Colon (tissue), 2 donors: ENCODE data around the gene PUM1.
"Not testable (repeated sequence)": the region's sequence is repeated elsewhere in the genome, so short reads cannot be mapped to it uniquely, and the experiment has no call there.

ENCODE experiments used
- FAIRE-seq: peaks from 2 replicates; lab custom pipeline; 2012; peaks lifted over from hg19 to GRCh38; lab: Jason Lieb, UNC
- donor health status: control.
- donor health status: control.

Gene PUM1

DNA sequence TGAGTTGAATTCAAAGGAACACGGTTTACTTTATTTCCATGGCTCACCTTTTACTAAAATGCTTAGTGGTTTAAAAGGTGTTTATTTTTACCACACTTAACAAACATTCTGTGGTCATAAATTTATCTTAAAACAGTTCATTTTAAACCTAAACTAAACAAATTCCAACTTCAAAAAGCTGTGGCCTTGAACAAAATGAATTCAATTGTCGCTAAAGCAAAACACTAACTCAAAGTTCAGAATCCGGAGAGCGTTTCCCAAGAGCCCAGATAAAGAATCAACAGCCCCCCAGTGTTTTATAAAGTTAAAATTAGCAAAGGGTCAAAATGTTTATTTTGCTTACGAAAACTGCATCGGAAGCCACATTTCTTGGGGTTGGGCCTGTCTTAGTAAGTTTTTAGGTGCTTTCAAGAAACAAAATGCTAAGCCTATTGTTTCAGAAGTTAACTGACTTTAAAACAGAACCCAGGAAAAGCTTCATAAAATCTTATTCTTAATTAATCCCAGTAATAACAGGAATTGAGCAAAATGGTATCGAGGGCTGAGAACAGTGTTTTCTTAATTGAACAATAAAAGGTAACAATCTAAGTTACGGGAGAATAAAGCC, 1.3 kb downstream of the PUM1 start:
- FAIRE-seq, result no peak

GRCh38 chr1:31063631-31064030, 1.9 kb downstream of the PUM1 start:
- FAIRE-seq, result no peak

GRCh38 chr1:31062867-31063380, 2.6 kb downstream of the PUM1 start:
- FAIRE-seq, result no peak

- FAIRE-seq, result not testable (repeated sequence)
Measured at GRCh38 chr1:31062162-31062866, 3.2 kb downstream of the PUM1 start.

- FAIRE-seq, result no peak
Measured at GRCh38 chr1:31058012-31058411, 7.5 kb downstream of the PUM1 start.

- no peak for FAIRE-seq
Measured at GRCh38 chr1:31055953-31056352, 9.6 kb downstream of the PUM1 start.

- no peak for FAIRE-seq
Measured at GRCh38 chr1:31055501-31055900, 10.0 kb downstream of the PUM1 start.

GRCh38 chr1:31054958-31055481, 10.5 kb downstream of the PUM1 start:
- FAIRE-seq, result no peak

DNA sequence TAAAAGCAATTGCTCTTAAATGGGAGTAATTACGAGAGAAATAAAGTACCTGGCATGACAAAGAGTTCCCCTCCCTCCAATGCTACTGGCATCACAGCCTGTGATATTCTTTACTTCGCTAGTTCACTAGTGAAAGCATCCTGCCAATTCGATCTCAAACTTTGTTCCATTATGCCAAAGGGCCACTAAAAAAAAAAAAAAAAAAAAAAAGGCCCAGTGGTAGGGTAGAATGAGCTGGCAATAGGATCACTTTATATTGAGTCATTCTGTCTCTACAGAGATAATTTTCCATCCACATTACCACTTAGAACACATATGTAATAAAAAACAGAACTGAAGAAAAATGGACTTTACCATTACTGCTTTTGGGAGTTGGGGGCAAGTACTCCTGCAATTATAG, 11.2 kb downstream of the PUM1 start:
- no peak for FAIRE-seq

DNA sequence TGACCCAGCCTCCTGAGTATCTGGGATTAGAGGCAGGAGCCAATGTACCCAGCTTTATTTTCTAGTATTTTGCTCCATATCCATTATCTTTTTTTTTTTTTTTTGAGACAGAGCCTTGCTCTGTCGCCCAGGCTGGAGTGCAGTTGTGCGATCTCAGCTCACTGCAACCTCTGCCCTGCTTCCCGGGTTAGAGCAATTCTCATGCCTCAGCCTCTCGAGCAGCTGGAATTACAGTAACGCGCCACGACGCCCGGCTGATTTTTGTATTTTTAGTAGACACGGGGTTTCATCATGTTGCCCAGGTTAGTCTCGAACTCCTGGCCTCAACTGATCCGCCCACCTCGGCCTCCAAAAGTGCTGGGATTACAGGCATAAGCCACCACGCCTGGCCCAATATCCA, 12.9 kb downstream of the PUM1 start:
- FAIRE-seq, result not testable (repeated sequence)

- FAIRE-seq, result no peak
Measured at GRCh38 chr1:31051611-31052010, 13.9 kb downstream of the PUM1 start.

DNA sequence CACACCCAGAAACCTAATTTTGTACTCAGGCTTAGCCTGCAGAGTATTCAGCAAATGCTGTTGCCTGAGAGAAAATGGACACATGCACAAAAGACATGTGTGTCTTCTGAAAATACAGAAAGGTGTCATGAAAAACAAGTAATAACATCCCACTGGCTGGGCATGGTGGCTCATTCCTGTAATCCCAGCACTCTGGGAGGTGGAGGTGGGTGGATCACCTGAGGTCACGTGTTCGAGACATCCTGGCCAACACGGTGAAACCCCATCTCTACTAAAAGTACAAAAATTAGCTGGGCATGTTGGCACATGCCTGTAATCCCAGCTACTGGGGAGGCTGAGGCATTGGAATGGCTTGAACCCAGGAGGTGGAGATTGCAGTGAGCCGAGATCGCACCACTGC, 18.0 kb downstream of the PUM1 start:
- FAIRE-seq, result not testable (repeated sequence)

DNA sequence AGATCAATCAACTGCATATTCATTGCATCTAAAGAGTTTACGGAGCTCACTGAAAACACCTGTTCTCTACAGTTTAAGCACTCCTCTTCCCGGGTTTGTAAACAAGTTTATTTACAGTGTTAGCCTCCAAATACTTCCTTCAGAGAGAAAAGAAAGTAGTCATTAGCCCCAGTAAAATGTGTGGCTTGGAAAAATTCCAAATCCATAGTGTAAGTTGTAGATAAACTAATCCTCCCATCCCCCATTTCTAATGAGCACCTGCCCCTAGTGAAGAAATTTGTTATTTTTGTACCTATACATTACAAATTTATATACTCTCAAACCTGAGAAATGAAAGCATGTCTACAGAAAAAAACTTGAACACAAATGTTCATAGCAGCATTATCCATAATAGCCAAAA, 21.9 kb downstream of the PUM1 start:
- no peak for FAIRE-seq

DNA sequence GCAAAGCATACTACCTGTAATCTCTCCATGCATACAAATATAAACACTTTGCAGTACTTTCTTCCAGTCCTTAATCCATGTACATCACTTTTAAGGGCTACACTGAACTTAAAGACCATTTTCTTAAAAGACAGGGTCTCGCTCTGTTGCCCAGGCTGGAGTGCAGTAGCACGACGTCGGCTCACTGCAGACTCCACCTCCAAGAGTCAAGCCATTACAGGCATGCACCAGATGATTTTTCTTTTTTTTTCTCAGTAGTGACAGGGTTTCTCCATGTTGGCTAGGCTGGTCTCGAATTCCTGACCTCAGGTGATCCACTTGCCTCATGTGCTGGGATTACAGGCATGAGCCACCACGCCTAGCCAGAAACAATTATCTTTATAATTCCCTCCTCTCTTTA, 22.9 kb downstream of the PUM1 start:
- FAIRE-seq, result no peak

DNA sequence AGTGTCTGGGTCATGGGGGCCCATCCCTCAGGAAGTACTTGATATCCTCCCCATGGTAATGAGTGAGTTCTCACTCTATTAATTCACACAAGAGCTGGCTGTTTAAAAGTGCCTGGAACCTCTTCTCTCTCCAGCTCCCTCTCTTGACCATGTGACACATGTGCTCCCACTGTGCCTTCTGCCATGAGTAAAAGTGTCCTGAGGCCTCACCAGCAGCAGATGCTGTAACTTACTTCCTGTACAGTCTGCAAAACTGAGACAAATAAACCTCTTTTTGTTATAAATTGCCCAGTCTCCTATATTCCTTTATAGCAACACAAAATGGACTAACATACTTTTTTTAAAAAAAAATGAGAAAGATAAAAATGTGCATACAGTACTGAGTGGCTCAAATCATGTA, 24.0 kb downstream of the PUM1 start:
- FAIRE-seq, result no peak

- no peak for FAIRE-seq
Measured at GRCh38 chr1:31040038-31040437, 25.5 kb downstream of the PUM1 start.

GRCh38 chr1:31038935-31039334, 26.6 kb downstream of the PUM1 start:
- FAIRE-seq, result not testable (repeated sequence)

DNA sequence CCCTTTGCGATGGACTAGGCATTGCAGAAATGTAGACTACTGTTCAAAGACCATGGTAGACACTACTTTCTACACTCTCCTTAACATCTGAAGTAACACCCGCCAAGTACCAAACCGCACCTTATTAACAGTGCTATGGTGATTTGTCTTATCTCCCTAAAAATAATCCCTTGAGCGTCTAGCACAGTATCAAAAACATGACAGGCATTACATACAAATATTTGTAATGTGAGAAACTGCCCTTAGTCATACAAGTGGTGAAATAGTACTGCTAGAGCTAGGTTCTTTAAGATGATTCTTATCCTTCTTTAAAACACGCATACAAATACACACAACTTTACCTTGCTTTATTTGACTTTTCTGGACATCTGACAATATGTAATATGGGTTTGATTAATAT, 27.2 kb downstream of the PUM1 start:
- no peak for FAIRE-seq

GRCh38 chr1:31036749-31037500, 28.6 kb downstream of the PUM1 start:
- FAIRE-seq, result no peak

DNA sequence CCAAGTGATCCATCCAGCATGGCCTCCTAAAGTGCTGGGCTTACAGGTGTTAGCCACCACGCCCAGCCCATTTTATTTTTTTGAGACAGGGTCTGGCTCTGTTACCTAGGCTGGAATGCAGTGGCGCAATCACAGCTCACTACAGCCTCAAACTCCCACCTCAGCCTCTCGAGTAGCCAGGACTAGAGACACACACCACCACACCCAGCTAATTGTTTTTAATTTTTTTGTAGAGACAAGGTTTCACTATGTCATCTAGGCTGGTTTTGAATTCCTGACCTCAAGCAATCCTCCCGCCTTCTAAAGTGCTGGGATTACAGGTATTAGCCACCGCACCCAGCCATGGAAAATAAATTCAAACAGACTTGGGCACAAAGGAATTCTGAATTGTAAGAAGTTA, 31.9 kb downstream of the PUM1 start:
- no peak for FAIRE-seq

- FAIRE-seq, result no peak
Measured at GRCh38 chr1:31032266-31032665, 33.3 kb downstream of the PUM1 start.

- FAIRE-seq, result no peak
Measured at GRCh38 chr1:31031330-31032143, 34.0 kb downstream of the PUM1 start.
